ENCODE results near the gene PLIN3.
"Not testable (repeated sequence)": the region's sequence is repeated elsewhere in the genome, so short reads cannot be mapped to it uniquely, and the experiment has no call there.

Gene PLIN3

DNA sequence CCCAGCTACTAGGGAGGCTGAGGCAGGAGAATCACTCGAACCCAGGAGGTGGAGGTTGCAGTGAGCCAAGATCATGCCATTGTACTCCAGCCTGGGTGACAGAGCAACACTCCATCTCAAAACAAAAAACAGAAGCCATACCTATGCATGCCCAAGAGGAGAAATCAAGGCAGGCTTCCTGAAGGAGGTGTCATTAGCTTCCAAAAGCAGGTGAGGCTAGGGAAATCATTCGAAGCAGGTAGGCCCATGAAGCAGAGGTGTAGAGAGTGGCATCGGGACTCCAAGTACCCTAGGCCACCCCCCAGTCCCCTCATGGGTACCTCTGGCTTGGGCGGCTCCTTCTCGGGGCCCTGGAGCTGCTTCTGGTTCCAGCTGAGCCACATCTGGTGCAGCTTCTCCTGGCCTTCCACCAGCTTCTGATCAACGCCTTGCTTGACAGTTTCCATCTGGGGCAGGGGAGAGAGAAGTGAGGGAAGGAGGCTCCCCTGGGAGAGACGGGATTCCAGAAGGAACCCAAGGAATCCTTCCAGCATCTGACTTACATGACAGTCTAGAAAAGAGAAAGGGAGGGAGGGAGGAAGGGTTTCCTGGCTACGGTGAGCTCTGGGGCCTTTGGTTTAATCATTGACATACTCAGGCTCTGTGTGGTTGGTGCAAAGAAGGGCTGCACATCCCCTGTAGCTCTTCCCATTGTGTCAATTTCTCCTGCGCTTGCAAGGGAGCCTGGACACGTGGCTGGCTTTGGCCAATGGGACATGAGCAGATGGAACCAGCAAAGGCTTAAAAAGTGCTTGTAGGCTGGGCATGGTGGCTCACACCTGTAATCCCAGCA lies 22.9 kb downstream of the PLIN3 start:
- DNase-seq: no peak

DNA sequence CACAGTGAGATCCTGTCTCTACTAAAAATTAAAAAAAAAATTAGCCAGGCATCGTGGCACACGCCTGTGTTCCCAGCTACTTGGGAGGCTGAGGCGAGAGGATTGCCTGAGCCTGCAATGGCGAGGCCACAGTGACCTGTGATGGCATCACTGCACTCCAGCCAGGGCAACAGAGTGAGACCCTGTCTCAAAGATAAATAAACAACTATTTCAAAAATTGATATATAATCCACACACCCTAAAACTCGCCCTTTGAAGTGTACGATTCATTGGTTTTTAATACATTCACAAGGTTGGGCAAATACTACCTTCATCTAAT lies 23.9 kb downstream of the PLIN3 start:
- DNase-seq: no peak

DNA sequence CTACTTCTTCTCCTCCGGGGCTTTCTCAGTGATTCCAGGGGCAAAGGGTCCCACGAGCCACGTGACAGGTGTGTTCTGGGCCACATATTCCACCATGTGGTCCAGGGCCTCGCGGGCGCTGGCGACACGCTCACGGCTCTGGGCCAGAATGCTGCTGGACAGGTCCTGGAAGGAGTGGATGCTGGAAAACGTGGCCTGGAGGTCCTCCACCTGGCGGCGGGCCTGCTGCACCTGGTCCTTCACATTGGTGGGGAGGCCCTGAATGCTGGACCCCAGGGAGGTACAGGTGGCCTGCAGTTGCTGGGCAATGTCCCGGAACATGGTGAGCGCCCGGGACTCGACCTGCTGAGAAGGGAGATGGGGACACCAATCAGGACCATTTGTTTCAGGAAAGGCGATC lies 28.3 kb downstream of the PLIN3 start:
- DNase-seq: no peak

DNA sequence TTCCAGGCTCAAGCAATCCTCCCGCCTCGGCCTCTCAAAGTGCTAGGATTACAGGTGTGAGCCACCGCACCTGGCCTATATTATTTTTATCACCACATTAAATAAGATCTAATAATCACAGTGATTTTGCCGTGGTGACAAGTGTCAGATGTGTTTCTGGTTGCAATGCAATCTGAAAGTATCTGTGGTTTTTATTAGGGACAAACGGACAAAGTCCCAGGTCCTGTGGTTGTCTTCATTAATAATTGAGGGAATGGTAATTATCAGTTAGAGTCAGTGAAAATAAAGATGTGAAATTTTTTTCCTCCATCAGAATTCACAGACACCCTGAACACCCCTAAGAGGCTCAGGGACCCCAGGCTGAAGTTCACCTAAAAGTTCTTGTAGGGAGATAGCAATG lies 34.7 kb downstream of the PLIN3 start:
- DNase-seq: no peak

DNA sequence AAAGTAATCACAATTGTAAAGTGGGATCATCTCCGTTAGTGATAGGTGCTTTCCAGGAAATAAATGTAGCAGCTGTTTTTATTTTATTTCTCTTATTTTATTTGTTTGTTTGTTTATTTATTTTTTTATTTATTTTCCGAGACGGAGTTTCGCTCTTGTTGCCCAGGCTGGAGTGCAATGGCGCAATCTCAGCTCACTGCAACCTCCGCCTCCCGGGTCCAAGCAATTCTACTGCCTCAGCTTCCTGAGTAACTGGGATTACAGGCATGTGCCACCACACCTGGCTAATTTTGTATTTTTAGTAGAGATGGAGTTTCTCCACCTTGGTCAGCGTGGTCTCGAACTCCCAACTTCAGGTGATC lies 35.5 kb downstream of the PLIN3 start:
- not testable (repeated sequence) for DNase-seq

DNA sequence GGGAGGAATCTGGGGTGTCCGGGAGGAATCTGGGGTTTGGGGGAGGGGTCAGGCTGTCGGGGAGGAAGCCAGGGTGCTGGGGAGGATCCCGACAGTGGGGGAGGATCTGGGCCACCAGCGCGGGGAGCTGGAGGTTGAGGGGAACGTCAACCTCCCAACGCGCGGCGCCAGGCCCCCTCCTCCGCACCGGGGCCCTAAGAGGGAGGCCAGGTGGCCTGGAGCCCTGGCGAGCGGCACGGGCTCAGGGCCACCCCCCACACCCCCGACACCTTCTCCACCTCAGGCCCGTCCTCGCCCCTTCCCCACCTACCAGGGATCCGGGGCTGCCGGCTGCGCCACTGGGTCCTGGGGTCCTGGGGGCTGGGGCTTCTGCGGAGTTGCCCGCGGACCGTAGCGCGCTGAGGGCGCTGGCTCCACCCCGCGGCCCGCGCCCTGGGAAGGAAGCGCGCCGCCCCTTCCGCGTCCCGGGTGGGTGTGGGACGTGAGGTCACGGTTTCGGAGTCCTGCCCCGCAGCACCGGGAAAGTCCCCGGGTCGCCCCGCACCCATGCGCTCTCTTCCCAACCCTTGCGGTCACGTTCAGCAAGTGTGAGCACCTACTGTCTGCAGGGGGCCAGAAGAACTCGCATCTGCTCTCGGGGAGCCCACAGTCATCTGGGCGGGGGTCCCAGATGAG lies 36.0 kb downstream of the PLIN3 start, which contains the start of gene TICAM1:
TSS of gene TICAM1 (minus strand) at position 409 of the 675 bp plus-strand sequence. CDS start 13,335 bp downstream, outside the sequence.
- DNase-seq: peak; percentile 83 to 85

DNA sequence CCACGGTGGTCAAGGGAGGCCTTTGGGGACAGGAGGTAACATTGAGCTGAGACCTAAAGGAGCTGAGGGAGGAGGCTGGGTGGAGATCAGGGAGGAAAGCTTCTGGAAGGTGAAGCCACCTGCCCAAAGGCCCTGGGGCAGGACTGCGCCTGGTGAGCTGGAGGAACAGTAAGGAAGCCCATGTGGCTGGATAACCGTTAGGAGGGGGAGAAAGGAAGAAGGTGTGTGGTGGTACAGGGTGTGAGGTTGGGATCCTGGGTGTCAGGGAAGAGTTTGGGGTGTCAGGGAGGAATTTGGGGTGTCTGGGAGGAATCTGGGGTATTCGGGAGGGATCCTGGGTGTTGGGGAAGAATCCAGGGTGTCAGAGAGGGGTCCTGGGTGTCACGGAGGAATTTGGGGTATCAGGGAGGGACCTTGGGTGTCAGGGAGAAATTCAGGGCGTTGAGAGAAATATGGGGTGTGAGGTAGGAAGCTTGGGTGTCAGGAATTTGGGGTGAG lies 36.6 kb downstream of the PLIN3 start:
- DNase-seq: no peak

DNA sequence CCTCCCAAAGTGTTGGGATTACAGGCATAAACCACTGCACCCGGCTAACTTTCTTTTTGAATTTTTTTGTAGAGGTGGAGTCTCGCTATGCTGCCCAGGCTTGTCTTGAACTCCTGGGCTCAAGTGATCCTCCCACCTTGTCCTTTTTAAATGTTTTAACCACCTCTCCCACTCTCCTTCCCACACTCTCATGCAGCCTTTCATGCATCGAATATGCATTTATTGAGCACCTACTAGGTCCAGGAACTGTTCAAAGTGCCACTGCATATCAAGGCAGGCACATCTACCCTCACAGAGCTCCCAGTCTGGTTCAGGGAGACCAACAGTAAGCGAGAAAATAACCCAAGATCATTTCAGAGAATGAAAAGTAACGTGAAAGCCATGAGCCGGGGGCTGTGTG lies 37.1 kb downstream of the PLIN3 start:
- DNase-seq: no peak

DNA sequence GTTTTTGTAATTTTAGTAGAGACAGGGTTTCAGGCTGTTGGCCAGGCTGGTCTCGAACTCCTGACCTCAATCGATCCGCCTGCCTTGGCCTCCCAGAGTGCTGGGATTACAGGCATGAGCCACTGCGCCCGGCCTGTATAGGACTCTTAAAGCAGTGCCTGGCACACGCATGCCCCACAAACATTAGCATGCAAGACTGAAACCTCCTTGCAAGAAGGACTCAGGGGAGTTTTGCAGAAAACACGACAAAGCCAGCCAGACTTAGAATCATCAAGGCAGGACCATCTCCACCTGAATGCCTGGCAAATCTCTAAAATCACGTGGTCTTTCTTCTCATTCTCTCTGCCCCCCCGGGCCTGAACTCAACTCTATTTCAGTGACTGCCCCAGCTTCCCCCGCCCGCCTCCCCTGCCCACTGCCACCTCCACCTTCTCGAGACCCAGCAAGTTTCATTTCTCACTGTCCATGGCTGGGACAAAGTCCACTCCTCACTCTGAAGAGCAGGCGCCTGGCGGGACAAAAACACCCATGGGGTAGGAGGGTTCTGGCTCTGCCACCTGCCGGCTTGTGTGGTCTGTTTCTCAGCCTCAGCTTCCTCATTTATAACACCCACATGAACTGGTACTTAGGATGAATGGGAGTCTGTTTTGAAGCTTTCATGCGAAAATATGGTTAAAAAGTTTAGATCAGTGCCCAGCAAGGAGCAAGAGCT lies 38.3 kb downstream of the PLIN3 start:
- DNase-seq: no peak

DNA sequence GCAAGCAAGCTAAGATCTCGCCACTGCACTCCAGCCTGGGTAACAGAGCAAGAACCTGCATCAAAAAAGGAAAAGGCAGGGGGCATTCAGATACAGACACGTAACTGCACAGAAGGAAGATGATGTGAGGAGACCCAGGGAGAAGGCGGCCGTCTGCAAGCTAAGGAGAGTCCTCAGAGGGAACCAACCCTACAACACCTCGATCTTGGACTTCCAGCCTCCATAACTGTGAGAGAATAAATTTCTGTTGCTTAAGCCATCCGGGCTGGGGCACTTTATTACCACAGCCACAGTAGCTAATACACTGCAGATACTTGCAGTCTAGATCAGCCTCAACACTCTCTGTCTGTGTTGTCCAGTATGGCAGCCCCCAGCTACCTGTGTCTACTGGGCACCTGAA lies 43.9 kb downstream of the PLIN3 start:
- no peak for DNase-seq

DNA sequence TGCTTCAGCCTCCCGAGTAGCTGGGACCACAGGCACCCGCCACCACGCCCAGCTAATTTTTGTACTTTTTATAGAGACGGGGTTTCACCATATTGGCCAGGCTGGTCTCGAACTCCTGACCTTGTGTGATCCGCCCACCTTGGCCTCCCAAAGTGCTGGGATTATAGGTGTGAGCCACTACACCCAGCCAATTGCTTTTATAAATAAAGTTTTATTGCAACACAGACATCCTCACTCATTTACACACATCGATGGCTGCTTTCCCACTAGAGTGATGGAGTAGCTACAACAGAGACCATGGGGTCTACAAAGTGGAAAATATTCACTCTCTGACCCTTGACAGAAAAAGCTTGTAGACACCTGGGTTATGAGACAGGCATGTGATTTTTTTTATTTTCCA lies 45.1 kb downstream of the PLIN3 start:
- not testable (repeated sequence) for DNase-seq

DNA sequence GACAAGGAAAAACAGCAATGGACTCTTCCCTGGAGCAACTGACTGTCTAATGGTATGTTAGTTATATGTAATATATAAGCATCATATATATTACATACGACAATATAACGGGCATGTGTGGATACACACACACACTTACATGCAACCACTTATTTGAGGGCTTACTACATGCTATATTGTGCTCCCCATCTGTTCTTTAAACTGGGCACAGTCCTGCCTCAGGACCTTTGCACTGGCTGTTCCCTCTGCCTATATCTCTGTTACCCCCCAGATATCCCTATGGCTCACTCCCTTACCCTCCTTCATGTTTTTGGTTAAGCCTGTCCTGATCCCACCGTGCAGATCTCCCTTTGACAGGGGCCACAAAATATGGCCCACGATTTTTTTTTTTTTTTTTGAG lies 46.2 kb downstream of the PLIN3 start:
- DNase-seq: no peak

DNA sequence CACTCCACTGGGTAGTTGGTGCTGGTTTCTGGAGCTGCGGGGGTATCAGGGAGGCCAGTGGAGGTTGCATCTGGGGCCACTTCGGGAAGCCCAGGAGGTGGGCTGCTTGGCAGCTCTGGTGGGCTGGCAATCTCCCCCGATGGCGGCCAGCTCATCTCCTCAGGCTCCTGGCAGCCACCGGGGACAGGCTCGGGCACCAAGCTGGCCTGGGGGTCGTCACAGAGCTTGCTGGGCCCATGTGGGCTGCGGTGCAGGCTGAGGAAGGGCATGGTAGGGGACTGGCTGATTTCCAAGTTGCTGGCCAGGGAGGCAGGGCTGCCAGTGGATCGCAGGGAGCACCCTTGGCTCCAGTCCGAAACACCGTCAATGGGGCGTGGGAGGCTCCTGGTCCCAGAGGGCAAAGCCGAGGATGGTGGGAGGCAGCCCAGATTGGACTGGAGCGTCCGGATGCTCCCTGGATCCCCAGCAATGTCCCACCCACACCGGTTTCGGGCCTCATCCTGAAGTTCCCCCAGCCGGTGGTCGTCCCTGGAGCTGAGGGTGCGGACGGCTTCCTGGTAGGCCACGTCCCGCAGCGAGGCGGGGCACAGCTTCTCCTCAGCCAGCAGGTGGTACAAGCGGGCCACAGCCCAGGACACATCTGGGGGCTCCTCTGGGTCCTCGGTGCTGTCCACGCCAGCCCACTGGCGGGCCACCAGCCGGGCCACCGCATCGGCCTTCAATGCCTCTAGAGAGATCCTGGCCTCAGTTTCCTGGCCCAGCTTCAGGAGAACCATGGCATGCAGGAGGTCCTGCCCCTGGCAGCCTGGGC lies 49.8 kb downstream of the PLIN3 start:
- DNase-seq: no peak

DNA sequence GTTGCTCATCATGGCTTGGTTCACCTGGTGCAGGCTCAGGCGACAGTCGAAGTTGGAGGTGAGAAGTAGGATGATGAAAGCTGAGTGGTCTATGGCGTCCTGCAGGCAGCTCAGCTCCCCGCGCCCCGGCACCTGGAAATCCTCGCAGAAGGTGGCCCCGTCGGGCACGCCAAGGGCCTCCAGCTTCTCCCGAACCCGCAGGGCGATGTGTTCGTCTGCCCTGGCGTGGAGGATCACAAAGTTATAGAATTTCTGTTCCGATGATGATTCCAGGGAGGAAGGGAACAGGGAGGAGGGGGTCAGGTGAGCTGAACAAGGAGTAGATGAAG lies 50.6 kb downstream of the PLIN3 start:
- no peak for DNase-seq

DNA sequence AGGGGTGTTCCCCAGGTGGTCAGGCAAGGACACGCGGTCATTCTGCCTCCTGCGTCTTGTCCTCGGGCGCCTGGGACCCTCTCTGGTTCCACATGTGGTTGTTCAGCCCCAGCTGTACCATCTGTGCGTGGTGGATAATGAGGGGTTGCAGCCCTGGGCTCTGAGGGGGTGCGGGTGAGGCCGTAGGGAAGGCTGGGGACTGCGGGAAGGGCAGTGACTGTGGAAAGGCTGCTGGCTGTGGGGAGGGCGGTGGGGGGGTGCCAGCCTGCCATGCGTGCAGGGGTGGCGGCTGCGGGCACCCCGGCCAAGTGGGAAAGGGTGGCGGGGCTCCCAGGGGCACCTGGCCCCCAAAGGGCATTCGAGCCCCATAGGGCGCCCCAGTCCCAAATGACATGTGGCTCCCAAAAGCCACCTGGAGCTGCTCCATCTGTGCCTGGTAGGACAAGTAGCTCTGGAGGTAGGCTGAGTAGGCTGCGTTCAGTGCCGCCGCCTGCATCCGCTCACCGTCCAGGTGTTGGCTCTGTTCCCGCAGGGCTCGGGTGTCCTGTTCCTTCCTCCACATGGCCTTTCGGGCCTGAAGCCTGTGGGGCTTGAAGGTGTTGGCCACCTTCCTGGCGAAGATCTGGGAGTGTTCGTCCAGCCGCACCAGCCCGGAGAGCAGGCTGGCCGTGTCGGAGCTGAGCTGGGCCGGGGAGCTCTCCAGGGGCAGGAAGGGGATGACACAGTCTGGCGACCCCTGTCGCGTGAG lies 51.1 kb downstream of the PLIN3 start:
- DNase-seq: no peak

DNA sequence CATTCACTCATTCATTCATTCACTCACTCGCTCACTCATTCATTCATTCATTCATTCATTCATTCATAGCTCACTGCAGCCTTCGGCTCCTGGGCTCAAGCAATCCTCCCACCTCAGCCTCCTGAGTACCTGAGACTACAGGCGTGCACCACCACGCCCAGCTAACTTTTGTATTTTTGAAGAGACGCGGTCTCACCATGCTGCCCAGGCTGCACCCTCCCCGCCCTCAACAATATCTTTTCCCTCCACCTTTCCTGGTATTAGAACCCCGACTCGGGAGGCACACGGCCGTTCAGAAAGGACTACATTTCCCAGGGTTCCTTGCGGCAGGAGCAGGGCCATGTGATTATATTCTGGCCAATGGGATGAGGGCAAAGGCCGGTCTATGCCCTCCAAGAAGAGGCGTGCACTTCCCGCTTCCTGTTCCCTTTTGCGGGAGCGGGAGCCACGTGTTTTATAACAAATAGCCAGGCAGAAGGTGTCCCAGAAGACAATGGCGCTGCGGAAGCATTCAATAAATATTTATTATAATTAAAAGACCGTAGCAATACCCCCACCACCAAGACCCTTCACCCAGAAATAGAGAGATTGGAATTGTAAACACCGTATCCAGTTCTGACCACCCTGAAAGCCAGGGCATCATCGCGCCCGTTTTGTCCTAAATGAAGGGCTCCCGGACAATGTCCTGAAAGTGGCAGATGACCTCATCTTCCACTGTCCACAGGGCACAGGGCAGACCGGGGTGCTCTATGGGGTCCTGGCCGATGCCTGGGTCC lies 51.9 kb downstream of the PLIN3 start:
- DNase-seq: peak; percentile 81 to 82

DNA sequence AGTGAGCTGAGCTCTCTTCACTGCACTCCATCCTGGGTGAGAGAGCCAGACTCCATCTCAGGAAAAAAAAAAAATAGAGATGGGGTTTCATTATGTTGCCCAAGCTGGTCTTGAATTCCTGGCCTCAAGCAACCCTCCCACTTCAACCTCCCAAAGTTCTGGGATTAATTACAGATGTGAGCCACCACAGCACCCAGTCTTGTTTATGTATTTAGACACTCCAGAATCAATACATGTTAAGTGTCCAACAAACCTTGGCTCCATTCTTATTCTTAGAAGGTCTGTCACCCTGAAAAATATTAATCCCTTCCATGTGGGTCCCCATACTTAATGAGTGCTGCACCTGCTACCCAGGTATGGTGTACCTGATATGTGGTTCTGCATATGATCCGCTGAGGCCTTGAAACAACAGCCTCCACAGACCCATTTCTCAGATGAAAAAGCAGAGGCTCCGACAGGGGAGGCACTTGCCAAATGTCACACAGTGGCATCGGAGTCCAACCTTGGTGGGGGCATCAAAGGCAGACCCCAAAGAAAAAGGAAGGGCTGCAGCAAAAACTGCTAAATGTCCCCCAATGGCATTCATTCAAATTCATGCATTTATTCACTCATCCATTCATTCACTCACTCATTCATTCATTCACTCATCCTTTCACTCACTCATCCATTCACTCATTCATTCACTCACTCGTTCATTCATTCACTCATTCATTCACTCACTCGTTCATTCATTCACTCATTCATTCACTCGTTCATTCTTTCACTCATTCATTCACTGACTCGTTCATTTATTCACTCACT lies 52.6 kb downstream of the PLIN3 start:
- no peak for DNase-seq

DNA sequence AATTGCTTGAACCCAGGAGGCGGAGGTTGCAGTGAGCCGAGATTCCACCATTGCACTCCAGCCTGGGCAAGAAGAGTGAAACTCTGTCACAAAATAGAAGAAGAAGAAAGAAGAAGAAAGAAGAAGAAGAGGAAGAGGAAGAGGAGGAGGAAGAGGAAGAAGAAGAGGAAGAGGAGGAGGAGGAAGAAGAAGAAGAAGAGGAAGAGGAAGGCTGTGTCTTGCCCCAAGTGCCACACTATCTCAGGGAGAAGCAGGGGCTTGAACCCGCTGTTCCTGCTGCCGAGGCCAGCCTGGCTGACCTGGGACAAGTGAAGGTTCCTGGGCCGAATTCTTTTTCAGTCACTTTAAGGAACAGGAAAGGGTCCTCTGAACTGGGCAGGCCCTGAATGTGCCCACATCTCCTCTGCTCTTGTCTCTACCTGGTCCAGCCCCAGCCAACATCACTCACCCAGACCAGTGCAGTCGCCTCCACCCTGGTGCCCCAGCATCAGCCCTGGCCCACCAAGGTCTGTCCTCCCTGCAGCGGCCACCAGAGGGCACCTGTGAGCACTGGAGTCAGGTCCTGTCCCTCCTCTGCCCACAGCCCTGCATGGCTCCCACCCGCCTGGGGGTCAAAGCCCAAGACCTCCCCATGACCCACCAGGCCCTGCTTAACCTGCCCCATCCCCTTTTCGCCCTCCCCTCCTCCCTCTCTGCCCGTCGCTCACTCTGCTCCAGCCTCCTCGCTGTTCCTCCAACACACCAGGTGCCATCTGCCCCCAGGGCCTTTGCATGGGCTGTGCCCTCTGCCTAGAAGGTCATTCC lies 55.9 kb downstream of the PLIN3 start:
- DNase-seq: peak; percentile 96

DNA sequence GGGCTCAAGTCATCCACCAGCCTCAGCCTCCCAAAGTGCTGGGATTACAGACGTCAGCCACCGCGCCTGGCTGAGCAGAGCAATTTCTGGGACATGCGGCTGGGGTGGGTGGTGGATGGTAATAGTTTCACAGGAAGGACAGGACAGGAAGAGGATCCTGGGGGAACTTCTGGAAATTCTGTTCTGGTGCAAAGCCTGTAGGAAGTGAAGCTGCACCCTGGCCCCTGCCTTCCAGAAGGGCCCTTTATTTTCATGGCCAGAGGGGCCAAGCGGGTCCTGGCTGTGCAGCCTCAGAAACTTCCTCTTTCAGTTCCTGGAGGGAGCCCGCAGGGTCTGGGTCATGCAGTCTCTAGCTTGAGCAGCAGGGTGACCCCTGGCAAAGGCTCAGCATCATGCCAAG lies 60.3 kb downstream of the PLIN3 start:
- DNase-seq: no peak

DNA sequence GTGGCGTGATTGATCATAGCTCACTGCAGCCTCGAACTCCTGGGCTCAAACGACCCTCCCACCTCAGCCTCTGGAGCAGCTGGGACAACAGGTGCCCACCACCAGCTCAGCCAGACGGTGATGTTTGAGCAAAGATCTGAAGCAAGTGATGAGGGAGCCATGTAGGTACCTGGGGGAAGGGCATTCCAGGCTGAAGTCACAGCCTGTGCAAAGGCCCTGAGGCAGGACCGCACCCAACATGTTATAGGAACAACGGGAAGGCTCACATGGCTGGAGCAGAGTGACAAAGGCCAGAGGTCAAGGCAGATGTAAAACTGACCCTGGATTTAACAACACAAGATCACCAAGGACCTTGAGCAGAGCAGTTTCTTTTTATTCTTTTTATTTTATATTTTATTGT lies 61.1 kb downstream of the PLIN3 start:
- no peak for DNase-seq

All from stimulated activated CD4-positive, alpha-beta T cell treated with anti-CD3 and anti-CD28 coated beads, Interleukin-2, amount 100 ng/mL, for 24 hours (primary cell).